T-helper 2 cell (primary cell): ENCODE data around the gene WDR72.
"Not testable (repeated sequence)": the region's sequence is repeated elsewhere in the genome, so short reads cannot be mapped to it uniquely, and the experiment has no call there.

Experiments
- DNase-seq, 5 experiments: peaks; one replicate each; pipeline versions ENCODE4 v3.0.0 to v3.0.0-alpha.2; 2012 to 2022

WDR72 gene

DNA sequence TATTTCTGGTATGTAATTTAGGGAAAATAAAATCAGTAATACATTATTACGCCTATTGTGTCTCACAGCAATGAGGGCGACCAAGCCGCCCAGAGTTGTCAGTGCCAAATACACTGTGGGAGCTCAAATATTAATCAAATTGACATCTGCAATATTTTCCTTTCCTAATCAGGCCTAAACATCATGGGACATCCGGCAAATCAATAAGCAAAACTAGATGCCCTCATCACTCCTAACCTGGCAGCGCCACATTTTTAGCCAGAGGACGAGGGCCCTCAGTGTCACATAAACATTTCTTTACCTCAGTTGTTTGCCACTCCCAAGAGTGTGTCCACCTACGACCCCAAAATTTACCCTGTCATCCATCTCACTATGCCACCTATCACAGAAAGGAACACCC, 64.1 kb downstream of the WDR72 start:
- DNase-seq: no peak

DNA sequence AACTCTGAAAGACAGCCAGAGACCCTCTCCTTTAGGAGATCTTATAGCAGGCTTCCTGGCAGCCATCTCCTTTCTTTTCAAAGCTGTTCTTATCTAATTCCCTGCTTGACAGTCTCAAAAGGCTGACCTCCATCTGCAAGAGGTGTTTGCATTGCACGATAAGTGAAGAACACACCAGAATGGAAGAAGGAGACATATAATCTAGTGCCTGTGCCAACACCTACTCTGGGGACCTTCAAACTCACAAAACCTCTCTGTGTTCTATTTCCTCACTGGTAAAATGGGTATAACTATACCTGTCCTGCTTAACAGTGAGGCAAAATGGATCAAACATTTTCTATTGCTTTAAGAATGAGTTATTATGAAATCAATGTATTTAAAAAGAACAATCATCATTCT, 65.0 kb downstream of the WDR72 start:
- DNase-seq: no peak

DNA sequence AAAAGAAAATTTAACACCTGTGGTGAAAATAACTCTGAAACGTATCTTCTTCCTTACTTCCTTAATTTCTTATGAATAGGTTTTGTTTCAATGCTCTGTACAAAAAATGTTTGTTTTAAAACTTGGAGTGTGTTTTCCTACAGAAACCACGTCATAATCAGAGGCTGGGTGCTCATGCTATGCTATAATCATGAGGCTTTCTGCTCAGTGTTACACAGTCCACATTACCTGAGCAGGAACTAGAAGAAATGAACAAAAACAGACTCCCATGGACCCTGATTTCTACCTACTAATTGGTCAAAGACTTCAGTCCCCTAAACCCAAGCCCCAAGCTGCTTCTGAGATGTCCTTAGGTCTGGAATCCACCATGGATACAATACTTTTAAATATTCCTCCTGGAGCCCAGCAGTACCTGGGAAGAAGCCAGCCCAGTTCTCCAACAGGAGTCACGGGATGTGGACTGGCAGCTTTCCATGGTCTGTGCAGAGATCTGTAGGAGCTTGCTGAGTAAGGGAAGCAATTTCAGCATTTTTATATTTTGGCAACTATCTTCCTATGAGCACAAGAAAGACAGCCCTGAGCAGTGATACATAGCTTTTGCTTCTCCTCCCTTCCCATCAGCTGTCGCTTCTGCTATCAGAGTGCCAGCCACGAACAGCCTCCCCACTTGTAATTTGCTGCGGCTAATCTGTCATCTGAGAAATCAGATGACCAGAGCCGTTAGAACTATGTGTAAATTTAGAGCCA, 65.6 kb downstream of the WDR72 start:
- no peak for DNase-seq

DNA sequence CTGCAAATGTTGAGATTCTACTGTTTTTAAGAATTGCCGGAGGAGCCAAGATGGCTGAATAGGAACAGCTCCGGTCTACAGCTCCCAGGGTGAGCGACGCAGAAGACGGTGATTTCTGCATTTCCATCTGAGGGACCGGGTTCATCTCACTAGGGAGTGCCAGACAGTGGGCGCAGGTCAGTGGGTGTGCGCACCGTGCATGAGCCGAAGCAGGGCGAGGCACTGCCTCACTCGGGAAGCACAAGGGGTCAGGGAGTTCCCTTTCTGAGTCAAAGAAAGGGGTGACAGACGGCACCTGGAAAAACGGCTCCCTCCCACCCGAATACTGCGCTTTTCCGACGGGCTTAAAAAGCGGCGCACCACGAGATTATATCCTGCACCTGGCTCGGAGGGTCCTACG, 75.3 kb downstream of the WDR72 start:
- not testable (repeated sequence) for DNase-seq

DNA sequence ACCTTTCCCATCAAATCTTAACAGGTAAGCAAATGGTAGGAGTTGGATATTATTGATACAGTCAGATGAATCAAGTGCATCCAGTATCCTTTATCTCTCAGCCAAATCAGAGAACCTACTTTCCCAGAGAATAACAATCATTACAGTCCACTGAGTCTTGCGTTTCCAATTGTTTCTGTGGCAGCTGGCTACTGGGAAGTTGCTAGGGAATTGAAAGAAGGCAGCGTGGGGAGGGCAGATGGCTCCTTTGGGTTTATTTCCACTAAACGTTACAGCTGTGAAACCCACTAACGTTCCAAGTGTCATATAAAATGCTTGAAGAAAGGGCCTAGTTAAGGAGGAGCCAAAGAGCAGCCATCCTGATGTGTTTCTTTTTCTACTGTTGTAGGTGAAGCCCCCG, 78.4 kb downstream of the WDR72 start:
- DNase-seq: no peak

DNA sequence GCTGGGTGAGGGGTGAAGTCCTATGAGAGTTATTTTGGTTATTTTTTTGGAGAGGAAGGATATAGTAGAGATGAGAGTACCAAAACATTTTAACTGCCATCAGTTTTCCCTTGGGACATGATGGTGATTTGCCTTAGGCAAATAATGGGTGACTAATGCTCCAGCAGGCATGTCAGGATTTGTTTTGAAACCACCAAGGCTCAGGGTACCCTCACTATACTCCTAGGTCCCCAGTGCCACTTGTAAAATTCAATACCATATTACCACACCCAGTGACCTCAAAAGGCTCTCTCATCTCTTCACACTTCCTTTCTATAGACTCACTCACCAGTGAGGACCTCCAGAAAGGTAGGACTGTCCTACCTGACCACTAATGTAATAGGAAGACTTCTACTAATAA, 83.6 kb downstream of the WDR72 start:
- no peak for DNase-seq

DNA sequence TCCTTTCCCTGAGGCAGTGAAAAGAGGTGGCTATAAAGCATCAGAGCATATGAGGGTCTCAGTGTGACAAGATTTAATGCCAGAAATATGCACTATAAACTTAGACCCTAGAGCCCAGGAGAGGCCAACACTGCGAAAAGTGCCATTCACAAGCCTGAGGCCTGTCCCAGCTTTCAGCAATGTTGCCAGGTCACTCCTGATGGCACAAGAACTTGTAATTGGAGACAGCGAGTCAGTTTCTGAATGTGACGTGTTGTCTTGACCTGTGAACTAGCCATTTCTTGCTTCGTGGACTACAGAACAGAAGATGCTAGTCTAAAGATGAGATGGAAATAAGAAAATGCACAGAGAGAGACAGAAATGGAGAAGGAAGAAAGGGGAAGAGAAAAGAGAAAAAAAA, 87.9 kb downstream of the WDR72 start:
- DNase-seq: no peak

DNA sequence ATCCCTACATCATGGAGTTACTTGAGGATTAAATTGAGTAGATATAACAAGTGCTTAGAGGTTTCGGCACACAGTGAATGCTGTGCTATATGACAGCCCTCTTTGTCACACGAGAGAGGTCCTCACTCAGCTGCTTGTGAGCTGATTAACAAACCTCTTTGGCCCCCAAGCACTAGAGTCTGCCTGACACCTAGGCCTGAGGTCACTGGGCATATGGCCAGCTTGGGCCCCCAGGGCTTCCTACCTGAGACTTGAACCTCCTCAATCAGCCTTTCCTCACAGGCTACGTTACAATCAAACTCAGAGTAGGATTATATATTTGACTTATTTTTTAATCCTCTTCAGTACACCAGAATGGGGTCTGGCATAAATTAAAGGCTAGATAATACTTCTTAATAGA, 88.8 kb downstream of the WDR72 start:
- DNase-seq: no peak

DNA sequence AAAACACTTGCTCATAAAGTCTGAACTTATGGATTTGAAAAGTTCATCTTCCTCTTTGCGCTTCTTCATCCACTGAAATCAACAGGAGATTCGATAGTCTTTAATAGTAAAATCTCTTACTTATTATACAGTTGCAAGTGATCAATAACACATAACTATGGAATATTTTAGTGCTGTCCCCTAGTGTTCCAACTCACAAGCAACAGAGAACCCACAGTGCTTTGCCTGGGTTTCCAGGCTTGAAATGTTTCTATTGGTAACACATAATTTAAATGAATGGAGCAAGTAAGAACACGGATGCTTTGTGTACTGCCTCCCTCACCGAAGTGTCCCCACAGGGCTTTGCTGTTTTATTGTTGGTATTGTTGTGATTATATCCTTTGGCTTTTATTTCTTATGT, 93.5 kb downstream of the WDR72 start:
- no peak for DNase-seq

DNA sequence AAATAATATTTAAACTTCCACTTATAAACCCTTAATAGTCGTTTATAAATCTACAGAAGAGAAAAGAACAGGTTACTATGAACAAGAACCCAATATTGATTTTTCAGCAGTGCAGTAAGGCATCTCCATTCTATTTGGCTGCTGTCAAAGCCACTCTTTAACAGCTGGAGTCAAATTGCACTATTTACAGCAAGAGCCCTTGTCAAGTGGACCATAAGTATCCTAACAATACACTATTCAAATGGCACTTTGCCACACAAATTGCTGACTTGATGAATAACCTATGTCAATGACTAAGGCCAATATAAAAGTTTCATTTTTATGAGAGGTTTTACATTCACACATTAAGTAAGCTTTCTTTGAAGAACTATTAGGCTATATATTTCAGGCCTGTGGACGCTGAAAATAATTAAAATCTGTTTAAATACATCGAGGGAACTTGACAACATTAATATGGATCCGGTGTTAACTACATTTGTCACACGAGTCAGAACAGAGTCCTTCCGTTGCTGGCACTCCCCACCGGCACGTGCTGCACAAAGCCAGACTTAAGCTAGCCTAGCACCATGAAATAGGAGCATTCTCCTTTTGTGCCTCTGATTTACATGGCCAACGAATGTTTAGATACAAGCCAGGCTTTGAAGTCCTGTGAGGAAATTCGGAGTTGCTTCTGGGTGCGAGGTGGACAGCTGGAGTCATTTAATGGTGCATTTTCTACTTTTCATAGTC, 100.5 kb downstream of the WDR72 start:
- no peak for DNase-seq

DNA sequence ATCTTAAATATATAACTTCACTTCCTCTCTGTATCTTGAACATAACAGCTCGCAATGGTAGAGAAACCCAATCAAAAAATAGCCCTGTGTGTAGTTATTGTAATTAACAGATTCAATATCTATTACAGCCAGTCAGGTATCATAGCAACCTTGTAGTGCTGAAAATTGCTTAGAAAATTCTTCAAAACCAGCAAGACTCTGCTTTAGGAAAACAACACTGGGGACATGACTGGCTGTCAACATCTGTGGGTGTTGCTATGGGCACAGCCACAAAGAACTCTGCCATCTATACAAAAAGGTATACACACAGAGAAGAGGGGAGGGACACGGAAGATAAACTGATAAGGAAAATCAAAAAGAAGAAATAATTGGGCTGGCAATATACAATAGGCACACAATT, 101.2 kb downstream of the WDR72 start:
- DNase-seq: no peak

DNA sequence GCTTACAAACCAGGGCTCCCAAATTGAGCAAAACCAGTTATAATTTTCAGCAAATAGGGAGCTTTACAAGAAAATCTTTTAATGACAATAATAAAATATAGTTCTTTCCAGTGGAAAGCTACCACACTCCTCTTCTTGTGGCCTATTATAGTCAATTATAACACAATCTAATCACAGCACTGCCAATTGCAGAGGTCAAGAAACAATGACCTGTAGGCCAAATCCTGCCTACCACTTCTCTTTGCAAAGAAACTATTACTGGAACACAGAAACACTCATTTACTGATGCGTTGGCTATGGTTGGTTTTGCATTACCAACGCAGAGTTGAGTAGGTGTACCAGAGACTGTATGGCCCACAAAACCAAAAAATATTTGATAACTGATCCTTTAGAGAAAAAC, 110.5 kb downstream of the WDR72 start:
- DNase-seq: no peak

DNA sequence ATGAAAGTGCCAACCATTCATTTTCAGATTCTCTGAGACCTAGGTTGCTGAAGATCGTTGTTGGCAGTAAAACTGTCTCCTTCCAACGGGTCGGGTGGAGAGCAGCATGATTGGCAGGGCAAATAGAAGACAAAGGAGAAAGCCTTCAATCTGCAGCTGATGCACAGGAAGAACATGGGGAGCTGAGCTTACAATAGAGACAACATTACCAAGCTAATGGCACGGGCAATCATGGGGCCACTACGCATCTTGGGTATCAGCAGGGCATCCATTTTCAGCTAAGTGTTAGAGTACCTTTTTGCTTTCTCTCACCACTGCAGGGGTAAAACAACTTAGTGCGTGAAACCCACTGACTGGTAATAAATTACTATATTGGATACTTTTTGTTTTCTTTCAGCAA, 114.8 kb downstream of the WDR72 start:
- no peak for DNase-seq

DNA sequence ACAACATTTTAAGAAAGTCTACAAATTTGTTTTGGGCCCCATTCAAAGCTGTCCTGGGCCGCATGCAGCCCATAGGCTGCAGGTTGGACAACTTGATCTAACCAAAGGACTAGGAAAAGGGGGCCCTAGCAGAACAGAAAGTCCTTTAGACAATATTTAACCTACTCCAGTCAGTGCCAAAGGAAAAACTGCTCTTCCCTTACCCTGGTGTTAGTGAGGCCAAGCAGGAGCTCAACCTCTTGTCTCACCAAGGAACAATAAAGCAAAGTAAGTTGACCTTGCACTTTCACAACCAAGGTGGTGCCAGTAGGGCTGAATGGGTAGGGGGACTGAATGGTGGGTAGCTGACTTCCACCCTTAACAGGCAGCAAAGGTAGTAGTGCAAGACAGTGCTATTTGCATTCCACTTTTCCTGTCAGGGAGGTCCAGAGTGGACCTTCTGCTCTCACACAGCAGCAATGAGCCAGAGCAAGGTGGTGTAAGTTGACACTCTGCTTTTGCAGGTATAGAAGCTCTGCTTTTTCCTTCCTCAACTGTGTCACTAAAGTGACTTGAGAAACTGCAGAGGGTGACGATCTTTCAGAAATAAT, 124.9 kb downstream of the WDR72 start:
- DNase-seq: no peak

DNA sequence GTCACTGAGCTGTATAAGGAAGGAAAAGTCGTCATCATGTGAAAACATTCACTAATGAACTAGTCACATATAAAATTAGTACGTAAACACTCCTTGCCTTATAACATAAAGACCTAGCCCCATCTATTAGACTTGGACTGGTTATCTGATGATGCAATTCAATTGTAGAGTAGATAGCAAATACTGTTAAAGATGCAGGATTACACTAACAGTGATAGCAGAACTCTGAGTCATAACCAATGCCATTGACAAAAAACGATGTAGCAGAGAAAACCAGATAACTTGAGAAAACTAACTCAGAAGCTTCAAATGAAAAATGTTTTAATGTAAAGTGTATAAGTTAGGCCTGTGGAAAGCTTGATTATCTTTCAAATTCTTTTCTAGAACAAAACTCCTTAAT, 132.2 kb downstream of the WDR72 start:
- DNase-seq: no peak

DNA sequence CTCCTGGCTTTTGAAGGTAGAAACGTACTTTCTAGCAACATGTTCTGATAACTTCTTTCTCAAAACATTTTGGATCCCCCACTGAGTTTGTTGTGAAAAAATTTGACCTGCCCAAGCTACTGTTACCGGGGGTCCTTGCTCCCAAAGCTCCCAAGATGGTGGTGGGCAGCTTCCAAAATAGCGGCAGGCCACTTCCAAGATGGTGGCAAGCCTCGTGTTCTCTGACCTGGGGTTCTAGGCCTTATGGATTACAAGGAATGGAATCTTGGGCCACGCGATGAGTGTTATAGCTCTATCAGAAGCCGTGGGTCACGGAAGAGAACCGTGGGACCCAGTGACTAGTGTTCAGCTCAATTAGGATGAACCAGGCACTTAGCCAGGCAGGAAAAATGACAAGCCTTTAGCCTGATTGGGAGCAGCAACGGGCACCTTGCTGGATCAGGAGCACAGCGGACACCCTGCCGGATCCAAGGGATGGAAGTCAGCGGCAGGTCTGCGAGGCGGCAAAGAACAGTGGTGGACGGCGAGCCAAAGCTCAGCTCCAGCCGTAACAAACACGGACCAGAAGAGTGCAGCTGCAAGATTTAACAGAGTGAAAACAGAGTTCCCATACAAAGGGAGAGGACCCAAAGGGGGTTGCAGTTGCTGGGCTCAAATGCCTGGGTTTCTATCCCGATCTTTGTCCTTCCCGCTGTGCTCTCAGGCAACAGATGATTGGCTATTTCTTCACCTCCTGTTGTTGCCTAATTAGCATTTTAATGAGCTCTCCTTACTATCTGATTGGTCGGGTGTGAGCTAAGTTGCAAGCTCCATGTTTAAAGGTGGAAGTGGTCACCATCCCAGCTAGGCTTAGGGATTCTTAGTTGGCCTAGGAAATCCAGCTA, 133.3 kb downstream of the WDR72 start:
- no peak for DNase-seq

DNA sequence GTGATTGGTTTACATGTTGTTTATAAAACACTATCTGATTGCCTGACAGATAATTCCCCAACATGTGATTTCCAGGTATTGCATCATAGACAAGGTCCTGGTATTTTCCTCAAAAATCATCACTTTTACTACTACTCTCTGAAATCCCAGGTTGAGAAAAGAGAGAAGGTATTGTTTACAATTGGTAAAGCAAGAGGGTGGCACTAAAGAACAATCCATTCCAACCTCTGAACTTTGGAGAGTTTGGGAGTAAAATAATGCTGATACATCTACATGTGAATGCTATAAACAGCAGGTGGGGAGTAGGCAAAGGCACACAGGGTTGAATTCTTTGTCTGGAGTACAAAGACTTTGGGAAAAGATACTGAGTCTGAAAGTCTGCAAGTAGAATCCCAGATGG, 134.2 kb downstream of the WDR72 start:
- no peak for DNase-seq

DNA sequence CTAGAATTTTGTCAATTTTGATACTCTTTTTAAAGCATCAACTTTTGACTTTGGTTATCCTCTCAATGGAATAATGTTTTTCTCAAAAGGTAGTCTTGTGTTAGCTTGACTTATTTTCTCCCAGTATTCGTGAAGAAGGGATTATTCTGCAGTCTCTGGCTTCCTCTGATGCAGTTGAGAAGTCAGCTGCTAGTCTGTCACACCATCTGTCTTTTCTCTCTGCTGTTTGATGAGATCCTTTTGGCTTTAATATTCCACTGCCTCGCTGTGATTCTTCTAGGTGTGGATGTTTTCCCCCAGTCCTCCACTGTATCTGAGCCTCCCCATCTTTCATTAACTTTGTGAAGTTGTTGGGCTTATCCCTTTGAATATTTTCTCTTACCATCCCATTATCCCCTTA, 141.0 kb downstream of the WDR72 start:
- DNase-seq: no peak

DNA sequence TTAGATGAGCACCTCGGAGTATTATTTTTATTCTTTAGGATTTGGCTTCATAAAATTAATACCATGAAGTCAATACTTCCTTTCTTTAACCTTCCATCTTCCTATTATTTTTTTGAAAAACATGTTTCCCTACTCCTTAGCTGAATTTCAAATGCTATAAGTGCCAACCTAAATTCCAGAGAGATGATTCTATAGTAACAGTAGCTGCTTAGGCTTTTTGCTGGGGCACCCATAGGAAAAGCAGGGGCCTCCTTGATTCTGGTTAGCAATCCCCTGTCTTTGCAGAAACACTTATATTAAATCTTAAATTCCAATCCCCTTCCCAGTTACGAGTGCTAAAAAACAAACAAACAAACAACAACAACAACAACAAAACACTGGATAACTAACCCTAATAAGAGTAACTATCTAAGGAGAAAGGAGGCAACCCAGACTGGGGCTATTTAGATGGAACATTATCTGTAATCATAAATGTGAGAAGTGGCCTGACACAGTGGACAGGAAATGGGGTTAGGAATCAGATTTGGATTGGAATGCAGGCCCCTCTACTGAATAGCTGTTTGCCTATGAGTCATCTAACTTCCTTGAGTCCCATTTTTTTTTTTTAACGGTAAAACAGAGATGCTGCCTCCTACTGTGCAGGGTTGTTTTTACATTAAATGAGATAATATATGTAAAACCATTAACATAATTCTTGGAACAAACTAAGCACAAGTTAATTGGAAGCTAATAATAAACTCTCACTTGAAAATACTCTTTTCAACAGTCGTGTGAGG, 148.1 kb downstream of the WDR72 start:
- DNase-seq: no peak

DNA sequence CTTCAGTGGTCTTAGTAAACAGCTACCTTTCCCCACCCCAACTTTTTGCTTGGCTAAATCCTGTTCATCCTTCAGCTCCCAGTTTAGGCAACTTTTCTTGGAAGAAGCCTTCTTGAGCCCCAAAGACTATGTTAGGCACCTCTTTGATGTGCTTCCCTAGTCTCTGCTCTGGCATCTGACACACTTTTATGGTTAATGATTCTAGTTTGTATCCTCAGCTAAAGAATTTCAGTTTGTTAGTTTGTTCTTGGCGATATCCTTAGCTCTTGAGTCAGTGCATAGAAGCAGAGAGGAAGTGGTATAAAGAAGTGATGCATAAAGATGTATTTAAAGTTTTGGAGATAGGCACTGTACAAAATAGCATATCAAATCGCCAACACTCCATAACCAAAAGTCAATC, 168.4 kb downstream of the WDR72 start:
- no peak for DNase-seq

DNA sequence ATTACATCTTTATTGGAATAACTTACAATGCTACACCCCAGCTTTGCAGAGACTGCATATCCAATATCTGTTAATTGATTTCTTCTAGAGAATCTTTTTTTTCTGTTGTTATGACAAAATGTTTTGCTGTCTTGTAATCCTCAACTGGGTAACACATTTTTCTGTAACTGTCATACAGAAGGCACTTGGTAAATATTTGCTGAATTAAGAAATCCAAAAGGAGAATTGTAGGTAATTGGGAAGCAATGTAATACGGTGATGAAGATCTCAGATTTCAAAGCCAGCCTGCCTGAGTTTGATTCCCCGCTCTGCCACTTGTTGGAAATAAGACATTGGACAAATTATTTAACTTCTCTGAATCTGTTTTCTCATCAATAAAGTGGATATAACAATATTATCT, 169.1 kb downstream of the WDR72 start:
- DNase-seq: no peak

DNA sequence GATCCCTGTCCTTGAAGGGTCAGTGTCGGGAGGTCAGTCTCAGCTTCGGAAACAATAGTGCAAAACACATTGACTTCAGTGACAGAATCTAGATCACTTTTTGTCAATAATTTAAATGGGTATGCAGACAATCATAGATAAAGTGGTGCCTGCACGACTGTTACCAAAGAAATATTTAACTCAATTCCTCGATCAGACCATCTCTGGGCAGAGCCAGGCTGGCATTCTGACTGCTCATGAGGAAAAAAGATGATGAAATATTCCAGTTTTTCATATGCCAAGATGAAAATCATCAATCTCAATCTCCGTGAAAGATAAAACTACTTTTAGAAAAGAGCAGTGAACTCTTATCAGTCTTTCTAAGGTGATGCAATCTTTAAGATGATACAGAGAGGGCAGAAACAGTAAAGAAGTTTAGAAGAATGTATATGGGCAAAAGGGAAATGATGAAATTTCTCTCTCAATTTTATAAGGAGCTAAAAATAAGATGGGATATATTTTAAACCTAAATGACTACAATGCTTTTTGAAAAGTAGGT, 169.9 kb downstream of the WDR72 start:
- DNase-seq: no peak
